COLO829 (cell line): ENCODE measurements around the gene FLT3LG.
"Not testable (repeated sequence)": the region's sequence is repeated elsewhere in the genome, so short reads cannot be mapped to it uniquely, and the experiment has no call there.

Experiments used
- DNase-seq: peaks from one replicate; pipeline ENCODE4 v3.0.0; 2012; ENCODE audit warnings: low spot score

The FLT3LG gene

GRCh38 chr19:49463960-49464740 lies 9.9 kb upstream of the FLT3LG start:
- DNase-seq, result no peak

- no peak for DNase-seq
Observed at GRCh38 chr19:49465371-49465770, 8.6 kb upstream of the FLT3LG start.

GRCh38 chr19:49468199-49468598 lies 5.8 kb upstream of the FLT3LG start:
- DNase-seq, result no peak

GRCh38 chr19:49468746-49469447 lies 5.1 kb upstream of the FLT3LG start:
- DNase-seq, result no peak

- no peak for DNase-seq
Observed at GRCh38 chr19:49469828-49470614, 4.0 kb upstream of the FLT3LG start.

GRCh38 chr19:49470615-49470978 lies 3.4 kb upstream of the FLT3LG start:
- DNase-seq, result no peak

- DNase-seq, result no peak
Observed at GRCh38 chr19:49472936-49473335, 1.1 kb upstream of the FLT3LG start.

- not testable (repeated sequence) for DNase-seq
Observed at GRCh38 chr19:49473501-49473867, 531 bp upstream of the FLT3LG start.

- DNase-seq, result no peak
Observed at GRCh38 chr19:49474542-49474924, 518 bp downstream of the FLT3LG start.

- DNase-seq, result no peak
Observed at GRCh38 chr19:49475191-49475917, 1.3 kb downstream of the FLT3LG start.

GRCh38 chr19:49475995-49476880 lies 2.2 kb downstream of the FLT3LG start:
- DNase-seq, result no peak

GRCh38 chr19:49479975-49480628 lies 6.1 kb downstream of the FLT3LG start:
- no peak for DNase-seq

- DNase-seq, result no peak
Observed at GRCh38 chr19:49481020-49481683, 7.1 kb downstream of the FLT3LG start.

GRCh38 chr19:49486232-49486631 lies 12.2 kb downstream of the FLT3LG start:
- no peak for DNase-seq

GRCh38 chr19:49486710-49487276 lies 12.8 kb downstream of the FLT3LG start:
- DNase-seq, result no peak

- peak; percentile 97 for DNase-seq
Observed at GRCh38 chr19:49487277-49488045, 13.4 kb downstream of the FLT3LG start, which contains the start of gene RPL13A. TSS of gene RPL13A (plus strand) at chr19:49487608. CDS start at chr19:49487630, 22 bp downstream.

- DNase-seq, result no peak
Observed at GRCh38 chr19:49488046-49488862, 14.2 kb downstream of the FLT3LG start.
